Osteocyte (in vitro differentiated cells): ENCODE results near the gene TPO. TPM values are rescaled to one million over a fixed set of nuclear protein-coding genes. Genes with fewer than 3 reads are reported as not detected.
"Not testable (repeated sequence)": the region's sequence is repeated elsewhere in the genome, so short reads cannot be mapped to it uniquely, and the experiment has no call there.

Source experiments
- DNase-seq: peaks from one replicate; pipeline ENCODE4 v3.0.0; 2021; ENCODE audit warnings: mixed read lengths; ENCODE audit not compliant: unreplicated experiment; ENCODE audit errors: extremely low spot score
- H3K27ac Mint-ChIP-seq: one replicate; pipeline ENCODE4 v1.8.0; 2021; ENCODE audit warnings: mild to moderate bottlenecking, mixed read lengths; ENCODE audit not compliant: unreplicated experiment
- H3K27me3 Mint-ChIP-seq: one replicate; pipeline ENCODE4 v1.8.0; 2021; ENCODE audit warnings: mixed read lengths; ENCODE audit not compliant: unreplicated experiment
- H3K36me3 Mint-ChIP-seq: one replicate; pipeline ENCODE4 v1.8.0; 2021; ENCODE audit warnings: mixed read lengths; ENCODE audit not compliant: unreplicated experiment
- H3K4me1 Mint-ChIP-seq: one replicate; pipeline ENCODE4 v1.8.0; 2021; ENCODE audit warnings: mixed read lengths; ENCODE audit not compliant: unreplicated experiment
- H3K4me3 Mint-ChIP-seq: one replicate; pipeline ENCODE4 v1.8.0; 2021; ENCODE audit warnings: mild to moderate bottlenecking, moderate library complexity, mixed read lengths; ENCODE audit not compliant: unreplicated experiment
- H3K9me3 Mint-ChIP-seq: one replicate; pipeline ENCODE4 v1.8.0; 2021; ENCODE audit warnings: mixed read lengths; ENCODE audit not compliant: unreplicated experiment
- total RNA-seq: library from RNA; stranded (reverse); gene quantifications from 2 replicates; pipeline ENCODE4 v1.2.1, GENCODE V29; 2021
- TF ChIP-seq, protein P1 (sequence below): fragments of 200-600 bp; sonication (generic); IDR thresholded peaks from 2 replicates; pipeline ENCODE4 v1.5.0; 2021; ENCODE audit warnings: antibody characterized with exemption, mild to moderate bottlenecking, moderate library complexity

The TPO gene
- total RNA-seq, 1 donor from 2014 or later, result not detected

DNA sequence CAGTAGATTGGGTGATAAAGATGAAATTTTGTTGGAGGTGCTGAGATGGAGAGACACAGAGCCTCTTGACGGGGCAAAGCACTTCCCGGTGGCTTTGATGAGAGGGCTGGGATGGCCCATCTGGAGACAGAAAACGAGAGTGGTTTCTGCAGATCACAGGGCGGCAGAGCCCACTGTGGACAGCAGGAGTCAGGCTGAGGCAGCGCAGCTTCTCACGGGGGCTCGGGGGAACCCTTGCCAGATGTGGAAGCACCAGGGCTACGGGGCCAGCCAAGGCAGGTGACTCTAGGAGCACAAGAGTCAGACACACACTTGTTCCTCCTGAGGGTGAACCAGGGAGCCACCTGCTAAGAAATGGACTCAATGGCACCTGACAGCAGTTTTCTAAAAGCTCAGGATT is 78.5 kb downstream of the TPO start:
- TF ChIP-seq, protein P1, sequence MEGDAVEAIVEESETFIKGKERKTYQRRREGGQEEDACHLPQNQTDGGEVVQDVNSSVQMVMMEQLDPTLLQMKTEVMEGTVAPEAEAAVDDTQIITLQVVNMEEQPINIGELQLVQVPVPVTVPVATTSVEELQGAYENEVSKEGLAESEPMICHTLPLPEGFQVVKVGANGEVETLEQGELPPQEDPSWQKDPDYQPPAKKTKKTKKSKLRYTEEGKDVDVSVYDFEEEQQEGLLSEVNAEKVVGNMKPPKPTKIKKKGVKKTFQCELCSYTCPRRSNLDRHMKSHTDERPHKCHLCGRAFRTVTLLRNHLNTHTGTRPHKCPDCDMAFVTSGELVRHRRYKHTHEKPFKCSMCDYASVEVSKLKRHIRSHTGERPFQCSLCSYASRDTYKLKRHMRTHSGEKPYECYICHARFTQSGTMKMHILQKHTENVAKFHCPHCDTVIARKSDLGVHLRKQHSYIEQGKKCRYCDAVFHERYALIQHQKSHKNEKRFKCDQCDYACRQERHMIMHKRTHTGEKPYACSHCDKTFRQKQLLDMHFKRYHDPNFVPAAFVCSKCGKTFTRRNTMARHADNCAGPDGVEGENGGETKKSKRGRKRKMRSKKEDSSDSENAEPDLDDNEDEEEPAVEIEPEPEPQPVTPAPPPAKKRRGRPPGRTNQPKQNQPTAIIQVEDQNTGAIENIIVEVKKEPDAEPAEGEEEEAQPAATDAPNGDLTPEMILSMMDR, result no peak
- H3K27ac Mint-ChIP-seq, result no peak overlapping the region
- H3K4me3 Mint-ChIP-seq, result no peak overlapping the region
- H3K9me3 Mint-ChIP-seq, result no peaks in the 10 kb centered on the region
- no peaks in the 10 kb centered on the region for H3K4me1 Mint-ChIP-seq
- no peaks in the 10 kb centered on the region for H3K36me3 Mint-ChIP-seq
- peak; percentile 76 for DNase-seq
- H3K27me3 Mint-ChIP-seq, result no peaks in the 10 kb centered on the region

DNA sequence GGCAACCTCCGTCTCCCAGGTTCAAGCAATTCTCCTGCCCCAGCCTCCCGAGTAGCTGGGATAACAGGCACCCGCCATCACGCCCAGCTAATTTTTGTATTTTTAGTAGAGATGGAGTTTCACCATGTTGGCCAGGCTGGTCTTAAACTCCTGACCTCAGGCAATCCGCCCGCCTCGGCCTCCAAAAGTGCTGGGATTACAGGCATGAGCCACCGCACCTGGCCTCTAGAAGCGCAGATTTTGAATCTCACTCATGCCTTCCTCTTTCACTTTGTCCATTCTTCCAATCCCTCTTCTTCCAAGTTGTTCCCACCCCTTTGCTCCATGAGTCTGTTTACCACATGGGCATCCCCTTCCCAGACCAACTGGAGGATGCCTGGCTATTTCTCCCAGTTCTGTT is 79.0 kb downstream of the TPO start:
- H3K9me3 Mint-ChIP-seq, H3K4me3 Mint-ChIP-seq, H3K27ac Mint-ChIP-seq, H3K36me3 Mint-ChIP-seq, DNase-seq, H3K27me3 Mint-ChIP-seq, H3K4me1 Mint-ChIP-seq: not testable (repeated sequence)

DNA sequence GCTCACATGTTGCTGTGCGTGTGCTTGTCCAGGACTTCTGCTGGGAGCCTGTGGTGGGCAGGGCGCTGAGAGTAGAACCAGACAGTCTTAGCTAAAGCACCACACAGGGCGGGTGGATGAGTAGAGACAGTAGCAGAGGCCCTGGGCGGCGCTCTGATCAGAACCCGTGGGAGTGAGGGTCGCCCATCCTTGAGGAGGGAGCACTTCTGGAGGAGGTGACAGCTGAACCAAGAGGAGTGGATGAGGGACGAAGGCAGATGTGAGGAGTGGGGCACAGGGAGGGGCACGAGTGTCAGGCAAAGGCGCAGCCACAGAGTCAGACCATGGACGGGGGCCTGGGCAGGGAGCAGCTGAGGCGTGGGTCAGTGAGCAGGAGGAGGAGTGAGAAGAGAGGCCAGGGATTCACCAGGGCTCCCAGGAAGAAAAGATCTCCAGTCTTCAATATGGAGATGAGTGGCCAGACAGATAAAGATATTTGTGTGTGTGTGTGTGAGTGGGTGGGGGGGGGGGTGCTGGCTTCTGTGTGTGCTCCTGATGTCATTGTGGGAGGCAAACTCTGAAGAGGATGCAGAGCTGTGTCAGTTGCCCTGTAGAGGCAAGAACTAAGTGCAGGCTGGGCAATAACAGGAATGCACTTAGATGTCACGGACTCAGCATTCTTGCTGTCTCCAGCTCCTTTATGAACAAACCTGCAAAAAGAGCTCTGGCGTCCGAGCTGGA is 79.6 kb downstream of the TPO start:
- Mint-ChIP-seq H3K36me3 (no peaks in the 10 kb centered on the region), H3K27ac (no peak overlapping the region), H3K9me3 (no peaks in the 10 kb centered on the region), H3K4me1 (no peaks in the 10 kb centered on the region), H3K4me3 (no peak overlapping the region), H3K27me3 (no peaks in the 10 kb centered on the region)
- TF ChIP-seq, protein P1, result no peak
- peak; percentile 81 for DNase-seq

DNA sequence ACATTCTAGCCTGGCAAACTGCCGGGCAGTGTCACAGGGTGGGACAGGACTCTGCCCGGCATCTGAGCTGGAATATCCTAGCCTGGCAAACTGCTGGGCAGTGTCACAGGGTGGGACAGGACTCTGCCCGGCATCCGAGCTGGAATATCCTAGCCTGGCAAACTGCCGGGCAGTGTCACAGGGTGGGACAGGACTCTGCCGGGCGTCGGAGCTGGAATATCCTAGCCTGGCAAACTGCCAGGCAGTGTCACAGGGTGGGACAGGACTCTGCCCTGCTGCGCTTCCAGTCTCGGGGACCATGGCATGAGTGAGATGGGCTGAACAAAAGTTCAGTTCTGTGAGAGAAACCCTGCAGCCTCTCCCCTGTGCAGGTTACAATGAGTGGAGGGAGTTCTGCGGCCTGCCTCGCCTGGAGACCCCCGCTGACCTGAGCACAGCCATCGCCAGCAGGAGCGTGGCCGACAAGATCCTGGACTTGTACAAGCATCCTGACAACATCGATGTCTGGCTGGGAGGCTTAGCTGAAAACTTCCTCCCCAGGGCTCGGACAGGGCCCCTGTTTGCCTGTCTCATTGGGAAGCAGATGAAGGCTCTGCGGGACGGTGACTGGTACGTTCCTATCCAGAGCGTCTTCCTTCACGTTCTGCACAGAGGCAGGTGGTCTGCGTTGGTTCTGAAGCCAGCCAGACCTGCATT is 80.3 kb downstream of the TPO start:
- H3K4me3 Mint-ChIP-seq, result no peak overlapping the region
- no peaks in the 10 kb centered on the region for H3K27me3 Mint-ChIP-seq
- no peaks in the 10 kb centered on the region for H3K9me3 Mint-ChIP-seq
- H3K27ac Mint-ChIP-seq, result no peak overlapping the region
- H3K36me3 Mint-ChIP-seq, result no peaks in the 10 kb centered on the region
- peak; percentile 77 for DNase-seq
- TF ChIP-seq, protein P1, result no peak
- no peaks in the 10 kb centered on the region for H3K4me1 Mint-ChIP-seq

DNA sequence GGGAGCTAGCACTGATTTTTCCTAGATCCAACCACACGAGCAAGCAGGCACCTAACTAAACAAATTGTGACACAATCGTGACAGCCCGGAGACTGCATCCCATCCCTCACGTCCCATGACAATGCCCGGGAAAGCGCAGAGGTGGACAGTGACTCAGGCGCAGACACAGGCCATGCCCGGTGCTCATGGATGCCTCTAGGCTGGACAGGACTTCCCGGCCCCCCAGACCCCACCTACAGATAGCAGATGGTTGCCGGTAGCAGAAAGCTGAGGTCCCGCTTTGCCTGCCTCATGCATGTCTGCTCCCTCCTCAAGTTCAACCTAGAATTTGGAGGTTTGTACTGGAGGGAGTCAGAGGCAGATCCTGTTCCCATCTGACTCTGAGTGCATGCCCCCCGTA is 81.0 kb downstream of the TPO start:
- no peaks in the 10 kb centered on the region for H3K36me3 Mint-ChIP-seq
- DNase-seq, result peak; percentile 73
- no peak overlapping the region for H3K27ac Mint-ChIP-seq
- H3K27me3 Mint-ChIP-seq, result no peaks in the 10 kb centered on the region
- TF ChIP-seq, protein P1, result no peak
- H3K4me3 Mint-ChIP-seq, result no peak overlapping the region
- no peaks in the 10 kb centered on the region for H3K9me3 Mint-ChIP-seq
- H3K4me1 Mint-ChIP-seq, result no peaks in the 10 kb centered on the region
